Neural progenitor cell (in vitro differentiated cells): ENCODE data around the gene F5.

ENCODE experiments used
- EZH2 ChIP-seq: fragments of 200-600 bp; sonication (generic); IDR thresholded peaks from 2 replicates; pipeline ENCODE4 v1.6.1; 2017; ENCODE audit warnings: antibody characterized with exemption, mild to moderate bottlenecking, moderate library complexity
- EZH2phosphoT487 ChIP-seq: fragments of 200-600 bp; sonication (generic); IDR thresholded peaks from 2 replicates; pipeline ENCODE4 v1.6.1; 2017; ENCODE audit warnings: antibody characterized with exemption
- TF ChIP-seq, protein P1 (sequence below): fragments of 200-600 bp; sonication (generic); IDR thresholded peaks from 2 replicates; pipeline ENCODE4 v1.5.1; 2017; ENCODE audit warnings: antibody characterized with exemption, mild to moderate bottlenecking

DNA sequence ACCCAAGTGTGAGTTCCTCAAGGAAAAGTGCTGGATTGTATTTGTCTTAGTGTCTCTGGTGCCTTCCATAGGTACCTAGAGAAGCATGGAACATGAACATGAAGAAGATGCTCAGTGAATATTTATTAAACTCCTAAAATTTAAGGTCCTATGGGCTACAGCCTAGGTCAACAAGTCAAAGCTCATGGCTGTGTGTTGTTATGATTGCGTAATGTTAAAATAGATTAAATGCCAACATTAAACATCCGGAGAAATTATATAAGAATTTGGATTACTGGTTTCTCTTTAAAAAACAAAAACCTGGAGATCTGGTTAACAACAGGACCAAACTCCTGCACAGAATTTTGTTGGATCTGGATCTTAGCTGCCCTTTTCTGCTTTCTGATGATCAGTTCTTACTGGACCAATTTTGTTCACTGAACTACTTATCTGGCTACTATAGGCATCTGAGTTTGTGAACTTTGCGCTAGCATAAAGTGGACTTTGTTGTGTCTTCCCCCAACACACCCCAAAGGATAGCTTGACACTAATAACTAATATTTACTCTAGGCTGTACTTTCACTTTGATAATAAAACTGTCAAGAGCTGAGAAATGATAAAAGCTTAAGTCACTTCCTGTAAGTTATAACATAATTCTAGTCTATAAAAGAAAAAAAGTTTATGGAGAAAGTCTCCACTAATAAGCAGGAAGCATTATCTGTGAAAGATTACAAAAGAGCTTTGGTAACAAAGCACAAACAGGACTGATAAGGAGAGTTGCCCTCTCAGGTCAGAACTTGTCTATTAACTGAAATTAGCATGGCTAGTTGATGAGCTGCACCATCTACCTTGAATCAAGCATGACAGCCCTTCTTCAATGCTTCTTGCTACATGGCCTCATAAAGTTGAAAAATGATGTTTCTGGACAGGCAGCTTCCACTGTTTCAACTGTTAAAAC is 20.7 kb downstream of the F5 start:
- TF ChIP-seq, protein P1, sequence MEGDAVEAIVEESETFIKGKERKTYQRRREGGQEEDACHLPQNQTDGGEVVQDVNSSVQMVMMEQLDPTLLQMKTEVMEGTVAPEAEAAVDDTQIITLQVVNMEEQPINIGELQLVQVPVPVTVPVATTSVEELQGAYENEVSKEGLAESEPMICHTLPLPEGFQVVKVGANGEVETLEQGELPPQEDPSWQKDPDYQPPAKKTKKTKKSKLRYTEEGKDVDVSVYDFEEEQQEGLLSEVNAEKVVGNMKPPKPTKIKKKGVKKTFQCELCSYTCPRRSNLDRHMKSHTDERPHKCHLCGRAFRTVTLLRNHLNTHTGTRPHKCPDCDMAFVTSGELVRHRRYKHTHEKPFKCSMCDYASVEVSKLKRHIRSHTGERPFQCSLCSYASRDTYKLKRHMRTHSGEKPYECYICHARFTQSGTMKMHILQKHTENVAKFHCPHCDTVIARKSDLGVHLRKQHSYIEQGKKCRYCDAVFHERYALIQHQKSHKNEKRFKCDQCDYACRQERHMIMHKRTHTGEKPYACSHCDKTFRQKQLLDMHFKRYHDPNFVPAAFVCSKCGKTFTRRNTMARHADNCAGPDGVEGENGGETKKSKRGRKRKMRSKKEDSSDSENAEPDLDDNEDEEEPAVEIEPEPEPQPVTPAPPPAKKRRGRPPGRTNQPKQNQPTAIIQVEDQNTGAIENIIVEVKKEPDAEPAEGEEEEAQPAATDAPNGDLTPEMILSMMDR, result no peak
- TF ChIP-seq EZH2, result no peak
- no peak for TF ChIP-seq EZH2phosphoT487
